Loucy (cell line): ENCODE results near the gene EPHA6.

ENCODE experiments used
- H2AFZ ChIP-seq: fragments of 200-600 bp; sonication (generic); 2 replicates; pipeline ENCODE4 v1.6.0; 2016; ENCODE audit warnings: antibody characterized with exemption, mild to moderate bottlenecking, low read length, moderate library complexity
- H3F3A ChIP-seq: fragments of 200-600 bp; 2 replicates; pipeline ENCODE4 v1.6.0; 2016; ENCODE audit warnings: antibody characterized with exemption, low read depth, mild to moderate bottlenecking
- H3K27me3 ChIP-seq: fragments of 200-600 bp; sonication (generic); 2 replicates; pipeline ENCODE4 v1.6.1; 2014; ENCODE audit warnings: low read length, mild to moderate bottlenecking; ENCODE audit not compliant: insufficient read depth, poor library complexity, severe bottlenecking
- H3K36me3 ChIP-seq: fragments of 200-600 bp; sonication (generic); 2 replicates; pipeline ENCODE4 v1.6.1; 2016; ENCODE audit warnings: low read length; ENCODE audit not compliant: insufficient read depth
- H3K4me1 ChIP-seq: fragments of 200-600 bp; sonication (generic); 2 replicates; pipeline ENCODE4 v1.5.1; 2014; ENCODE audit warnings: low read length, mild to moderate bottlenecking; ENCODE audit not compliant: insufficient read depth, poor library complexity, severe bottlenecking
- H3K4me2 ChIP-seq: fragments of 200-600 bp; sonication (generic); 2 replicates; pipeline ENCODE4 v1.6.0; 2014; ENCODE audit warnings: antibody characterized with exemption, low read length, low read depth, mild to moderate bottlenecking; ENCODE audit not compliant: poor library complexity, severe bottlenecking
- H3K4me3 ChIP-seq: fragments of 200-600 bp; sonication (generic); 2 replicates; pipeline ENCODE4 v1.5.1; 2014; ENCODE audit warnings: low read length, mild to moderate bottlenecking, mixed read lengths; ENCODE audit not compliant: poor library complexity, severe bottlenecking
- H3K79me2 ChIP-seq: fragments of 200-600 bp; sonication (generic); 2 replicates; pipeline ENCODE4 v1.6.1; 2014; ENCODE audit warnings: low read length; ENCODE audit not compliant: insufficient read depth
- H3K9ac ChIP-seq: fragments of 200-600 bp; sonication (generic); 2 replicates; pipeline ENCODE4 v1.6.0; 2014; ENCODE audit warnings: mild to moderate bottlenecking, low read depth, low read length, moderate library complexity; ENCODE audit not compliant: poor library complexity, severe bottlenecking
- H3K9me2 ChIP-seq: fragments of 200-600 bp; sonication (generic); replicated peaks from 2 replicates; pipeline ENCODE4 v1.6.1; 2016; ENCODE audit warnings: low read depth, low read length, mixed read lengths
- H3K9me3 ChIP-seq: fragments of 200-600 bp; sonication (generic); 2 replicates; pipeline ENCODE4 v1.6.1; 2014; ENCODE audit warnings: mild to moderate bottlenecking, antibody characterized with exemption, low read length, low read depth; ENCODE audit not compliant: insufficient read depth
- H4K20me1 ChIP-seq: fragments of 200-600 bp; sonication (generic); 2 replicates; pipeline ENCODE4 v1.6.0; 2014; ENCODE audit warnings: antibody characterized with exemption, low read length, mild to moderate bottlenecking; ENCODE audit not compliant: insufficient read depth, poor library complexity, severe bottlenecking
- CTCF ChIP-seq: fragments of 200-600 bp; sonication (generic); conservative IDR thresholded peaks from 2 replicates; pipeline ENCODE4 v1.5.1; 2014; ENCODE audit warnings: mild to moderate bottlenecking, antibody characterized with exemption, low read length
- EZH2phosphoT487 ChIP-seq: fragments of 200-600 bp; IDR thresholded peaks from 2 replicates; pipeline ENCODE4 v1.6.1; 2018; ENCODE audit warnings: antibody characterized with exemption, mild to moderate bottlenecking, moderate library complexity, borderline replicate concordance

EPHA6 gene

GRCh38 chr3:97138914-97139541 is 324.6 kb downstream of the EPHA6 start:
- Histone ChIP-seq H3K36me3 (no peaks in the 10 kb centered on the region), H4K20me1 (no peaks in the 10 kb centered on the region), H3K9me2 (no peaks in the 10 kb centered on the region), H3K4me2 (no peak overlapping the region), H3F3A (no peaks in the 10 kb centered on the region), H3K9me3 (peaks cover 3% of the 10 kb centered on the region), H3K9ac (no peak overlapping the region), H3K27me3 (no peaks in the 10 kb centered on the region), H3K4me1 (no peaks in the 10 kb centered on the region), H3K4me3 (no peak overlapping the region), H3K79me2 (no peaks in the 10 kb centered on the region), H2AFZ (no peak overlapping the region)
- peak; percentile 52 for TF ChIP-seq CTCF
- no peak for TF ChIP-seq EZH2phosphoT487

GRCh38 chr3:97148931-97149330 is 334.5 kb downstream of the EPHA6 start:
- Histone ChIP-seq H3K4me1 (no peaks in the 10 kb centered on the region), H2AFZ (no peak overlapping the region), H3K4me2 (no peak overlapping the region), H3K79me2 (no peaks in the 10 kb centered on the region), H3K9me3 (no peaks in the 10 kb centered on the region), H3K4me3 (no peak overlapping the region), H4K20me1 (no peaks in the 10 kb centered on the region), H3K9ac (no peak overlapping the region), H3F3A (no peaks in the 10 kb centered on the region), H3K27me3 (no peaks in the 10 kb centered on the region), H3K9me2 (no peaks in the 10 kb centered on the region), H3K36me3 (no peaks in the 10 kb centered on the region)
- no peak for TF ChIP-seq CTCF
- TF ChIP-seq EZH2phosphoT487: no peak

- Histone ChIP-seq H2AFZ (no peak overlapping the region), H3K4me2 (no peak overlapping the region)
Measured at GRCh38 chr3:97161169-97161568, 346.8 kb downstream of the EPHA6 start.

GRCh38 chr3:97177242-97177641 is 362.8 kb downstream of the EPHA6 start:
- TF ChIP-seq CTCF (no peak), EZH2phosphoT487 (no peak)

More at GRCh38 chr3:97161169-97161568, 346.8 kb downstream of the EPHA6 start:
- Histone ChIP-seq H4K20me1 (no peaks in the 10 kb centered on the region), H3F3A (no peaks in the 10 kb centered on the region), H3K4me1 (no peaks in the 10 kb centered on the region), H3K27me3 (no peaks in the 10 kb centered on the region), H3K9me3 (no peaks in the 10 kb centered on the region; the same call in 1 of the 2 replicates), H3K36me3 (no peaks in the 10 kb centered on the region), H3K9me2 (no peaks in the 10 kb centered on the region), H3K9ac (no peak overlapping the region), H3K79me2 (no peaks in the 10 kb centered on the region), H3K4me3 (no peak overlapping the region)
- no peak for TF ChIP-seq EZH2phosphoT487

More at GRCh38 chr3:97177242-97177641, 362.8 kb downstream of the EPHA6 start:
- Histone ChIP-seq H3K27me3 (no peaks in the 10 kb centered on the region), H3K9ac (no peak overlapping the region), H3K36me3 (no peaks in the 10 kb centered on the region), H3K79me2 (no peaks in the 10 kb centered on the region), H3K9me3 (no peaks in the 10 kb centered on the region), H2AFZ (no peak overlapping the region), H3K4me2 (no peak overlapping the region), H3F3A (no peaks in the 10 kb centered on the region), H3K9me2 (no peaks in the 10 kb centered on the region), H3K4me1 (no peaks in the 10 kb centered on the region), H3K4me3 (no peak overlapping the region), H4K20me1 (no peaks in the 10 kb centered on the region)
